ENCODE data around the gene MAGI1.

The MAGI1 gene

DNA sequence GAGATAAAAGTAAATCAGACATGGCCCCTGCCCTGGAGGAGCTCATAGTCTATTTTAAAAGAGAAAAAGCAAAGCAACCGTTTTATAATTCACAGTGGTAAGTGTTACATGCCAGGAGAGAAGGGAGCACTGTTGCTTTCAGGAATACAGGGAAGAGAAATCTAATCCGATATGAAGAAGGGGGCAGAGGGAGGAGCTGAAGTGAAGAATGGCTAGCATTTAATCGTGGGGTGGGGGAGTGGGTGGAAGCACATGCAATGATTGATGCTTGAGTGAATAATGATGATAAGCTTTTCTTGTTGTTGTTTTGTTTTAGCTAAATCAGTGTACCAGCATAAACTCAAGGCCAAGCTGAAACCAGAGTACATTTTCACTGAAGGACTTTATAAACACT, 629.5 kb downstream of the MAGI1 start:
- DNase-seq (ENCODE audit: low spot score) = no peak

DNA sequence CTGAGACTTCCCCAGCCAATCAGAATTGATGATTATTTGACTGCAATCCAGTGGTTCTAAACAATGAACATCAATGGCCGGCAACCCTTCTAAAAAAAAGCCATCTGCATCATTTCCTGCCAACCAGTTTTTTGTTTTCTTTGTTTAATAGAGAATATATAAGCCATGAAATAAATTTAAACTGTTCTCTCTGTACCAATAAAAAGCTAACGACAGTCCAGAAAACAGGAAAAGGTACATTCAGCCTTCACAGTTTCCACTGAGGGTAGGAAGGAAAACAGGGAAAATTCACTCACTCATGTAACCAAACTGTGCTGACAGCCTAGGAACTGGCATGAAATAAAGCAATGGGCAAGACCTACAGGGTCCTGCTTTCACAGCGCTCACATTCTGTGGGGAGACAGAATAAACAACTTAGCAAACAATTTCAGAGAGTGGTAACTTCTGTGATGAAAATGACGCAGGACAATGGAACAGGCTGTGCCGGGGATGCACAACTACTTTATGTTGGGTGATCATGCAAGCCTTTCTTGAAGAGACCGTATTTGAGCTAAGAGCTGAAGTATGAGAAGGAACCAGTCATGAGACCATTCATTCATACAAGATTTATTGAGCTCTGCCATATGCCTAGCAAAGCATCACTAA, 630.1 kb downstream of the MAGI1 start:
- DNase-seq (ENCODE audit: low spot score) = no peak

DNA sequence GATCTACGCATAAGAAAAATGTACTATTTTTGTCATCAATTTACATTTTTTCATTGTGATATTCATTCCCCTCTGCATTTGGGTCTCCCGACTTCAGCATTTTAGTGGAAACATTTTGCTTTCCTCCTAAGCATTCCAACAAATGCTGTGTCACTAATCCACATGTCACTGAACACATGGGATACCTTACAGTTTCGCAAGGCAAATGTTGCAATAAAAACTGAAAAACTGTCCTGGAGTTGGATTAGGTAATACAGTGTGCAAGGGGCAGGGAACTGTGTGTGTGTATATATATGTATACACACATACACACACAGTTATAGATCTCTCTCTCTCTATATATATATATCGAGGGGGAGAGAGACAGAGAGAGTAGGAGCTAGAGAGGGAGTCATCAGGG, 632.2 kb downstream of the MAGI1 start:
- no peak for DNase-seq (ENCODE audit: low spot score)

DNA sequence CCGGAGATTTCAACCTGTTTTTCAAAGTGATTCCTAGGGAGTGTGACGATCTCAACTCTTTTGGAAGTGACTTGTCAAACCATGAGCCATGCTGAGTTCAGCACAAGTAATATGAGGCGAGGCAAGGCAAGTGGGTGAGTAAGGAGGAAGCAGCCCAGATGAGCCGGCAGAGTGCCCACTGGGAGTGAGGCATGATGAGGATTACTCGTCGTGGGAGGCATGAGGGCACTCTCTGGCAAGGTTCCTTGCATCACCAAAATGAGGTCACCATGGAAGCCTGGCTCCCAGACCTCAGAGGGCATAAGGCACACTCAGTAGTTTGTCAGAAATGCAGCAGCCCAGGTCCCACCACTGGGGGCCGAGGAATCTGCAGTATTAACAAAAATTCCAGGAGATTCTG, 636.1 kb downstream of the MAGI1 start:
- DNase-seq (ENCODE audit: low spot score) = peak; percentile 51

DNA sequence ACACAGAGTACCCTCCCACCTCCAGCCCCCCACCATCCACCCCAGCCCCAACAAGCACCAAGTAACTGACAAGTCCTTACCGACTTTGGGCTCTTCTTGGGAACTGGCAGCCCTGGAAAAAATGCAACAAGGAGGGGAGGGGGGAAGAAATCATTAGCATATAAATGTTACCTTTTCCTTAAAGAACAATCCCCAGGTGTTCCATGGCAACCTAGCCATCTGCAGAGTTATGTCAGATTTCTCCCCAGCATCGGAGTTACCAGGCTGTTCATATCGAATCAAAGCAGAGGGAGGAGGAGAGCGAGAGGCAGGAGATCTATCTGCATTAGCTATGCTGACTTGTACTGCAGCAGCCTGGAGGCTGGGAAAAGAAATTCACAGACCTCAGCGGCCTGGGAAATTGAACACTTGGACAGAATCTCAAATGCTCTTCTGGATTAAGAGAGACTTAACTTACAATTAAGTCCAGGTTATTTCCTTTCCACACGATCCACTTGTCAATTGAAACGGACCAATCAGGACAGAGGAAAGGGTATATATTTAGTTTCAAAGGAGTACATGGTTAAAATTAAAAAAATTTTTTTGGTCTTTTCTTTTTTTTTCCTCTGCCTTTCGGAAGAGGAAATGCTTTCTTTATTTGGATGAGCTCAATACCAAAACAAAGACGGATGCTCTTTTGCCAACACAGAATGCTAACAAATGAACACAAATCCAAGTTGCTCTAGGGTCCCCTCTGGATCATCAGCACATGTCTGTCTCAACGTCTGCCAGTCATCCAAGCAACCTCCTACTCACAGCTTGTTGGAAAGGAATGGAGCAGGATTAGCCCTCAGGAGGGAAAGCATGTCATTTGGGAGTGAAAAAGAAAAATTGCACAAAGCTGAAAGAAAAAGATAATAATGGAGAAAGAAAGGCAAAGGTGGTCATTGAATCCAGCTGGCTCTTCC, 637.1 kb downstream of the MAGI1 start:
- DNase-seq (ENCODE audit: low spot score) = no peak

DNA sequence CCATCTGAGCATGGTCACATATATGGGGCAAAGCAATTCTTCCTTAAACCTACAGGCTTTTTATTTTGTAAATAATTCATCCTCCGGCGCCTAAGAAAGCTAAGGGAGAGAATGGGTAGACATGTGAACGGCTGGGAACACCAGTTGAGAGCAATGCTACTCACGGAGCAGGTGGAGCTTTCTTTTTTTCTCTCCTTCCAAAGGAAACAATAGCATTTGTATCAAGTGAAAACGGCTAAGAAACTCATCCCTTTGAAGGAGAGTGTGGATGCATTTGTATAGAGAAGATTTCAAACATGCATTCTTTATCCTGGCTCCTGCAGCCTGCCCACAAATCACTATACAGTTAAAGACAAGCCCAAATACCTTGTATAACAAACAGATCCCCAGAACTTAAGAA, 637.8 kb downstream of the MAGI1 start:
- no peak for DNase-seq (ENCODE audit: low spot score)

DNA sequence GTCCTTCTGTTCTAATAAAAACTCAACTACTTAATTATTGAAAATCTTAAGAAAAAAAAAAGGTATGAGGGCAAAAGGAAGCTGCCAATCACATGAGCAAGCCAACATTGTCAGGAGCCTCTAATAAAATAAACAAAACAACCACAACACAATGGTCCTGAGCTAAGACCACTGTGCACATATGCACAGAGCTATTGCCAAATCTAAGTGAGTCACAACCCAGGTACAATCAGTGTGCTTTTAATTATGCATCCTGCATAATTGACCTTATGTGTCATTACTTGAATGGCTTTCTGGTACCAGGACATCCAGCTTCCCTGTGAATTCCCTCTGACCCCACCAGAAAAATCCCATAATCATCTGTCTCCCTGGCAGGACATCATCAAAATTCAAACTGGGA, 639.8 kb downstream of the MAGI1 start:
- no peak for DNase-seq (ENCODE audit: low spot score)

DNA sequence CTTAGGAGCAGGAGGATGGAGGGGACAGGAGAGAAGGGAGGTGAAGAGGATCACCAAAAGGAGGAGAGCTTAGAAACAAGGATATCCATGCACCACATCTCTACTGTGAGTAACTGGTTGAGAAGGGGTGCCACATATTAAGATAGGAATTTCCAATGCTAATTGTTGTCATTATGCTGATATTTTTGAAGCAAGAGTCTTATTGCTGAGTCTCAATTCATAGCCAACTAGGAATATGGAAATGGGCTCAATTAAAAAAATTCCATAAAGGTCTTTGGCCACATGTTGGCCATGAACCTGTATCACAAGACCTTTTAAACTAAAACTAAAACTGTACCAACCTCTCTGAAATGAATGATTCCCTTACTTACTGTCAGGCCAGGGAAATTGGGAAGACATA, 642.6 kb downstream of the MAGI1 start:
- DNase-seq (ENCODE audit: low spot score) = no peak

DNA sequence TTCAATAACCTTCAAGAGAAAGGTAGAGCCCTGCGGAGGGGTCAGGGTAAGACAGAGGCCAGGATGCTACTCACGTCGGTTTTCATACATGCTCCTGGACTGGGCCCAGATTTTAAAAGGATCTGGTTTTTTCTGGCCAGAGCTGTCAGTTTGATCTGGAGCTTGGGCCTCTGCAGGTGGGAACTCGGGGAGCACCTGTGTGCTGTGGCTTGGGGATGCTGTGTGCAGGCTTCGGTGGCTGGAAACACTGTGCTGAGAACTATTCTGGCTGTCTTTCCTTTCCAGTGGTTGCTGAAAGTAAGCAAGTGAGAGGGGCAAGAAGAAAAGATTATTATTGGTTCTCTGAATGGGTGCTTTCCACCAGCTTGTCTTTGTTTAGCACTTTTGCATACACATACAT, 647.6 kb downstream of the MAGI1 start:
- no peak for DNase-seq (ENCODE audit: low spot score)

DNA sequence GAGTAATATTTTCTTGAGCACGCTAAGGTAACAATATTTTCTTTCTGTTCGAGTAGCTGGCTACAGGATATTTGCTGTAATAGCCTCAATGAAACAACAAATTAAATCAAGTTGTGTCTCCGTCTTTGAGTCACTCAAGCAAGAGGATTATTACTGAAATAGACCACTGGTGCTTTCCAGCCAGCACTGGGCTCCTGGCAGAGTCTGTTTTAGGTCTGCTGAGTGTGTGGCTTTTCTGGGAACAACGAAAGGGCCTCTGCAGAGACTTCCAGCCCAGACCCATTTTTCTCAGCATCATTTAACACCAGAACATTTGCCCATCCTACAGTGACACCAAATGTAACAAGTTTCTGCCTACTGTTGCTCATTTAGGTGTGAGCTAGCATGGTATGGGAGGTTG, 652.9 kb downstream of the MAGI1 start:
- DNase-seq (ENCODE audit: low spot score) = no peak

DNA sequence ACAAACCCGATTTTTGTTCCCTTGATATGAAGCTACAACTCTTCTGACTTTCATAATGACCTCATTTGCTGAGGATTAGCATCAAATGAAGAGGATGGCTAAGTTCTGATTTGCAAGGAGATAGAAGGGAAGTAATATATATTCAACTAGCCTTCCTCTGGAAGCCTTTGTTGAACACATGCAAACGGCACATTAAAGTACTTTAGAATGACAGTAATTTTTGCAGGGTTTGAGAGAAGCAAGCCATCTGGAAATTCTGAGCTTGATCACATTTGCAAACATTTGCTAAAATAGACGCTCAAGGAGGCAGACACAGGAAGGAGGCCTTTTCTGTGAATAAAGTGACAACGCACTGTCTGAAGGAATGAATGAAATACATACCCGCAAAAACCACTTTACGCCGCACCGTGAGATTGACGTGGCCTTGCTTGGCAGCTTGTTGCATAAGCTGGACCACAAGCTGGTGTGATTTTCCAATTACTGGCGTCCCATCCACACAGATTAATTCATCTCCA, 657.2 kb downstream of the MAGI1 start:
- DNase-seq (ENCODE audit: low spot score) = no peak

DNA sequence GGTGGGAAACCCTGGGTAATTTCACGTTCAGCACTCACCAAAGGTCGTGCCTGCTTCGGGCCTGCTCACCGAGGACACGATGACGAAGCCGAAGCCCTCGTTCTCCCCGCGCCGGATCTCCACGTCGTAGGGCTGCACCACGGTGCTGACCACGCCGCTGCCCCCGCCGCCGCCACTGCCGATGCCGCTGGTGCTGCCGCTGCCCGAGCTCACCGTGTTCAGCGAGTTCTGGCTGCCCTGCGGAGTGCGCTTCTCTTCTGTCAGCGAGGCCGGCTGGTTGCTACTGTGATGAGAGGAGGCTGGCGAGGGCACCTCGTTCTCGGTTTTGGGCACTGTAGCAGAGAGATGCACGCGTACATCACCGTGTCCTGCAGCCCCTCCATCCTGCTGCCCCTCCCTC, 659.5 kb downstream of the MAGI1 start:
- DNase-seq (ENCODE audit: low spot score) = no peak

DNA sequence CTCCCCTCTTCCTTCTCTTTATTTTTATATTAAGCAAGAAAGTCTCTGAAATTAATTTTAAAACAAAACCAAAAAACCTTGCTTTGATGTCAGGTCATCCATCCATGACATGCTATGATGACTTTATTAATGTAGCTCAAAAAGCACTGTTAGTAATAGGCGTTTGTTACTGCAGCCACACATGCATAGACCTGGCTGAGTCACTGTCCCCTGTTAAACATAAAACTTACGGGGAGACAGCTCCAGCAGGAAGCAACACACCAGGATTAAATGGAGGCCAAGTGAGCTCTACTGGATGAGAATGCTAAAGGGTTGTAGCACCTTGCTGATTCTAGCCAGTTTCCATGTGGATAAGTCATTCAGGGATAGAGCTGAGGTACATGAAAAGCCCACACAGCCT, 661.1 kb downstream of the MAGI1 start:
- no peak for DNase-seq (ENCODE audit: low spot score)

DNA sequence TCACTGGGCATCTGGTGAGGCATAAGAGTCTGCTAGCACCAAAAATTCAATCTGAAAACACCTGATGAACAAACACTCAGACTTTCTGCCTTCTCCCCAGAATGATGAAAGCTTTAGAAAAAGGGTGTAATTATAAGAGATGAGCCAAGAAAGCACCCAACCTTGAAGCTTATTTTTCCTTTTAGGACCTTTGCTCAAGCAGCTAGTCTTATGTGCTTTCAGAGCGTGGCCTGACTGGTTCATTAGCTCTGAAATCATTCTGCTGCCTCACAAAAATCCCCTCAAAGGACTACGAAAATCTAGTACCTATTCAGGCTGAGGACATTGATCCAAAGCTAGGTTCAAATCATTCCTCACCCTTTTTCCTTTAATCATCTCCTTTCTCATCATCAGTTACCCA, 662.3 kb downstream of the MAGI1 start:
- DNase-seq (ENCODE audit: low spot score) = no peak

DNA sequence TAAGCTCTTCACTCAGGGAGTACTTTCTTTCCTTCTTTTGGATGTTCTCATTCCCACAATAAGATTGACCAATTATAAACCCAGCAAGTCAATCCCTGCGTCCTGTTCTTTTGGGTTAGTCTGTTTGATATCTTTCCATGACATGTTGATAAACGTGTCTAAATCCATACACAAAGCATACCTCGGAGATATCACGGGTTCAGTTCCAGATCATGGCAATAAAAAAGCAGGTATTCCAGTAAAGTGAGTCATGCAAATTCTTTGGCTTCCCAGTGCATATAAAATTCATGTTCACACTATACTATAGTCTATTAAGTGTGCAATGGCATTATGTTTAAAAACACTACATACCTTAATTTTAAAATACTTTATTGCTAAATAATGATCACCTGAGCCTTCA, 667.7 kb downstream of the MAGI1 start:
- DNase-seq (ENCODE audit: low spot score) = no peak

DNA sequence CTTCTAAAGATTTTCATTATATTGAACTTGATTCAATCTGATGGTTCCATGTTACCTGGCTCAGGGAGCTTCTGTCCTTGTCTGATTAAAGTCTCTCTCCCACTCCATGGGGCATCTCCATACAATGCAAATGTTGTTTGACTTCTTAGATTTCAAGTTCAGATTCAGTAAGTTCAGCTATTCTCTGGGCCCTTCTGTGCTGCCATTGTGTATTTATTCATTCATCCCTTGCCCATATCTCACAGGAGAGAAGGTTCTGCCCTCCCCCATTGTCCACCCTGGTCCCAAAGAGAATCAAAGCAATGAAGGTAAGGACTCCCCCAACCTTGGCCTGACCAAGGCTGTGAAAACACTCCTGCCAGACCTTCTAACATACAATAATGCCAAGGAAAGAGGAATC, 669.9 kb downstream of the MAGI1 start:
- DNase-seq (ENCODE audit: low spot score) = no peak

DNA sequence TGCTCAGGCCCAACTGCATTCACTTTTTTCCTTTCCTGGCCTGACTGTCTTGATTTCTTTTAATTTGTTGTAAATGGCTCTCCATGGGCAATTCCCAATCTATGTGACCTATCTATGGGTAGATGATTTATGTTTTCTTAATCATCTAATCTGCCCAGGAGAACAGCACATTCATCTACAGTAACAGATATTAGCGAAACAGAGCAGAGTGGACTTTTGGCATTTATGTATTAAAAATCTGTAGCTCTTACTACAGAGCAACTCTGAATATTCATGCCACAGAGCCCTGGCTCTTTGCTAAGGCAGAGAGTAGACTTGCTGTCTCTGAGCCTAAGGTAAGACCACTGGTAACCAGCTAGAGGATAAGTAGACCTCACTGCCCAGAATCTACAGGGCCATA, 676.0 kb downstream of the MAGI1 start:
- no peak for DNase-seq (ENCODE audit: low spot score)

DNA sequence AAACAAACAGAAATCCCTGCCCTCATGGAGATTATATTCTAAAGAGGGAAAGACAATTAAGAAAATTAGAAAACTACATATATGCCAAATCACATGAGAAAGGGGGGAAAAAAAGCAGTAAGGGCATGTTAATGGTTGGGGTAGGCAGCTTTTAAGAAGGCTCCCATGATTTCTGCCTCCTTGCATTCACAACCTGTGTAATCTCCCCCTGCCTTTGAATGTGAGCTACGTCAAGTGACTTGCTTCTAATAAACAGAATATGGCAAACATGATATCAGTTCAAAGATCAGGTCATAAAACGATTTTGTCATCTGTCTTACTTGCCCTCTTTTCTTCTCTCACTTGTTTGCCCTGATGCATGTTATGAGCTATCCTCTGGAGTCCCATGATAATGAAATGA, 677.3 kb downstream of the MAGI1 start:
- no peak for DNase-seq (ENCODE audit: low spot score)

DNA sequence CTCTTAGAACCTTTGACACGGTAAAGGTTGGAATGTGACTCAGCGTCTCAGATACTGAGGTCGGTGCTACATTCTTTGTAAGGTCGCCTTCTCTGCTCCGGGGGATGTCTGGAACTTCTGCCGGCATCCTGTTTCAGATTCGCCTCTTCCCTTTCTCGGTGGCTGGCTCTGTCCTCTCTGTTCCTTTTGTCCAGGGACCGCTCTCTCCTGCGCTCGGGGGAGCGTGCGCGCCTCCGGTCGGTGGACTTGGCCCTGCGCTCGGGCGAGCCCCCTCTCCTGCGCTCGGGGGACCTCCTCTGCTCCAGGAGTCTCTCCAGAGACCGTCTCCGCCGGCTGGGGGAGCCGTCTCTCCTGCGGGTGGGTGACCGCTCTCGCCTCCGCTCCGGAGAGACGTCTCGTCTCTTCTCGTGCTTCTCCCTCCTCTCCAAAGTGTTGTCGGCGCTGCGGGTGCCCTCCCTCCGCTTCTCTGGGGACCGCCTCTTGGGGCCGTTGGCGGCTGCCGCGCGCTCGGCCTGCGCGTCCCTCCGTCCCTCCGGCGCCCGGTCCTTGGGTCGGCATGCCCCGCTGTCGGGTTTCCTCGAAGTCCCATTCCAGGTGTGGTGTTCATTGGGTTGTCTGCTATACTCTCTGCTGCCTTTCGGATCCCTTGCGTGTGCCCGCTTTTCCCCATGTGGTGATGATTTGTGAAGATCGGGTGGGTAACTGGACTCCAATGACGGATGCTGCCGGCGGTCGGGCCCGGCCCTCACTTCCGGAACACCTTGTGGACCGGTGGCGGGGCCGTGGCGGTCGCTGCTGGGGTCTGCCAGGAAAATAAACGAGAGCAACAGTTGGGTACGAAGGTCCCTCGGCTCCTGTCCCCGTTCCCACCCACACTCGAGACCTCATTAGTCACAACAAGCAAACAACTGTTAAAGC, 682.1 kb downstream of the MAGI1 start:
- DNase-seq (ENCODE audit: low spot score) = peak; percentile 34

DNA sequence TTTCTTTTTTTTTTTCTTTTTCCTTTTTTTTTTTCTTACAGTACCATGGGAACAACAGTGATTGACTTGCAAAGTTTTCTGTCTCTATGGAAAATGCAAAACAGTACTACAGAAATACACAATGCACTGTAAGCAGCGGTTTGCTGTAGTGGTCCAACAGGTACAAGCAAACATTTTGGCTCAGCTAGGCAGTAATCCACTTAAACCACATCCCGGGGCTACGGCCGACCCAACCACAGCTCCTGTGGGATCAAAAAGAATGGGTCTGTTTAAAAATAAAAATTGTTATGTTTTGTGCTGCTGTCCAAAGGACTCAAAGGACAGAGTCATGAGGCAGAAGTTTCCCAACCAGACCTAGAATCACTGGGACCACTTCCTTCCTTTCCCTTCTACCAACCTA, 683.8 kb downstream of the MAGI1 start:
- no peak for DNase-seq (ENCODE audit: low spot score)

DNA sequence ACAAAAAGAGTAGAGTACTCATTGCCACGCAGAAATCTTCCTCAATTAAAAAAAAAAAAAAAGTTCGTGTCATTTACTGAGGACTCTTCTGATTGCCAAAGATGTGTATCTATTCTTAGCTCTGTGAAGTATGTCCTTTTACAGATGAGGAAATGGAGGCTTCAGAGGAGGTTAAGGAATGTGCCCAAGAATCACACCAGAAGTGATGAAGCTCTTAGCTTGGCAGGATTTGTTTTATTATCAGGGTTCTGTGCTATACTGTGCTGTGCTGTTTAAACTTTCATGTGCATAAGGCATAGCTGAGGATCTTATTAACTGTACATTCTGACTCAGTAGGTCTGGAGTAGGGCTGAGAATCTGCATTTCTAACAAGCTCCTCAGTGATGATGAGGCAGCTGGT, 685.8 kb downstream of the MAGI1 start:
- no peak for DNase-seq (ENCODE audit: low spot score)

DNA sequence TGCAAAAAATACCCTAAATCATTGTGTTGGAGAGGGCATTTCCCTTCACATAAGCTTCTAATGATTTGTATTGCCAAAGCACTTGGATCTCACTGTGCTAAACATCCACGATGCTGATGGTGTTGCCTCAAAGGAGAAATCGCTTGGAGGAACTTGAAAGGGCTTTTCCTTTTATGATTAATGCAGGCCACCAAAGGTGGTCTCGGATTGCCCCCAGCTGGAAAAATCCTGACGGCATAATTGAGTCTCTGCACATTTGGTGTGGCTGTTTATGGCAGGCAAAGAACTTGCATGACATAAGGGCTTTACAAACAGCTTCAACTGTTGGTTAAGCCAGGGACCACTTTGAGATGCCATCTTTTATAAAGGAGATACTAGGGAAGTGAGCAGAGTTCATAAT, 687.0 kb downstream of the MAGI1 start:
- no peak for DNase-seq (ENCODE audit: low spot score)

All from hepatic stellate cell (primary cell).